ENCODE results near the gene WNK1.

- no peak for TF ChIP-seq CTCF (IDR thresholded peaks at IDR 0.05)
- TF ChIP-seq POLR2A (IDR thresholded peaks at IDR 0.05): no peak
These were observed 65.7 kb downstream of the WNK1 start for GRCh38 chr12:817941-818600.

All from breast epithelium (tissue), 3 donors.